Astrocyte (in vitro differentiated cells and primary cell): Measurements from ENCODE around the gene NCOR2.

Experiments used
- CTCF ChIP-seq: IDR thresholded peaks from 2 replicates; pipeline ENCODE4 v1.5.1; 2011; ENCODE audit warnings: low read depth, mild to moderate bottlenecking, inconsistent platforms, low read length, moderate library complexity; ENCODE audit not compliant: insufficient read depth
- EZH2 ChIP-seq: IDR thresholded peaks from 2 replicates; pipeline ENCODE4 v1.6.1; 2012; ENCODE audit warnings: mild to moderate bottlenecking, low read length, inconsistent platforms; ENCODE audit not compliant: insufficient read depth

- TF ChIP-seq CTCF (no peak), EZH2 (no peak)
Measured at GRCh38 chr12:124523071-124523470, 44.3 kb downstream of the NCOR2 start.
